ENCODE data around the gene LGALS7. TPM values are rescaled to one million over a fixed set of nuclear protein-coding genes. Genes with fewer than 3 reads are reported as not detected.

The LGALS7 gene
- total and polyA plus RNA-seq, 2 of the 8 experiments (the other 6 are each of a cell fraction or from before 2014, with no cell fraction given): 0.32 TPM; not detected in 1

- TF ChIP-seq EGR1 (IDR thresholded peaks at IDR 0.05; ENCODE audit: borderline replicate concordance, low read depth, low read length) (no peak), SUZ12 (IDR thresholded peaks at IDR 0.05; ENCODE audit: low read length) (no peak), PHF8 (conservative IDR thresholded peaks at IDR 0.05; ENCODE audit: low read depth, low read length) (no peak), SIN3A (conservative IDR thresholded peaks at IDR 0.05 in 1 of 2, IDR thresholded peaks at IDR 0.05 in 1 of 2; ENCODE audit: low read depth in 1 of 2, low read length in 2 of 2) (no peak), ATF3 (IDR thresholded peaks at IDR 0.05; ENCODE audit: insufficient read depth, low read depth, low read length) (no peak), TBP (IDR thresholded peaks at IDR 0.05; ENCODE audit: low read depth, low read length) (no peak), RNF2 (IDR thresholded peaks at IDR 0.05; ENCODE audit: borderline replicate concordance, low read depth, low read length, missing control alignments, poor library complexity, severe bottlenecking) (no peak), CTCF (IDR thresholded peaks at IDR 0.05; ENCODE audit: control extremely low read depth in 1 of 3, insufficient read depth in 1 of 3, low read depth in 1 of 3, low read length in 3 of 3) (no peak)
These were observed at the start of gene LGALS7 (continued) for GRCh38 chr19:38773469-38774177.

Data from H1 (cell line).